K562 (cell line): ENCODE measurements around the gene ERCC1. TPM values are rescaled to one million over a fixed set of nuclear protein-coding genes. Genes with fewer than 3 reads are reported as not detected.
"Not testable (repeated sequence)": the region's sequence is repeated elsewhere in the genome, so short reads cannot be mapped to it uniquely, and the experiment has no call there.

Source experiments
- ATAC-seq: fragments of 200-7000 bp; cut with Tn5 transposase; 3 replicates; pipeline ENCODE4 v1.9.1; 2020; ENCODE audit warnings: moderate library complexity
- BruUV-seq: library from RNA; stranded (reverse); fragments of 400-500 nt; replicated peaks from 2 replicates; lab custom pipeline; 2021; lab: Mats Ljungman, UMichigan
- CTCF ChIA-PET: fragments of 300-600 bp; formaldehyde crosslinking; extraction: SDS; loops from one replicate; lab custom pipeline; 2021; ENCODE audit warnings: low intra/inter-chr PET ratio; lab: Yijun Ruan, JAX
- POLR2A ChIA-PET: fragments of 300-600, 350-650 bp; sonication (Branson Sonifier 250); formaldehyde crosslinking; extraction: SDS; loops from one replicate; lab custom pipeline; 2021; ENCODE audit warnings: antibody characterized with exemption, inconsistent platforms; lab: Yijun Ruan, JAX
- DNase-seq, 4 experiments: peaks; one replicate each; pipeline versions ENCODE4 v3.0.0 to v3.0.0-alpha.2; 2011 to 2018; ENCODE audit warnings: low spot score in 3 of 4, mixed read lengths in 3 of 4; ENCODE audit errors: extremely low read depth in 1 of 4
- FAIRE-seq: peaks from 2 replicates; lab custom pipeline; 2011; peaks lifted over from hg19 to GRCh38; lab: Jason Lieb, UNC
- H2AFZ ChIP-seq: 2 replicates; pipeline ENCODE4 v1.6.0; 2011; ENCODE audit warnings: low read depth, low read length, control low read depth, inconsistent platforms
- H3K27ac ChIP-seq: fragments of 200-600 bp; 3 replicates; pipeline ENCODE4 v1.8.0; 2011; ENCODE audit warnings: low read depth, mild to moderate bottlenecking, control low read depth, inconsistent platforms, low read length, moderate library complexity, mixed read lengths; ENCODE audit errors: extremely low read depth
- H3K27me3 ChIP-seq, 2 experiments: fragments of 300-600 bp in 1 of 2; 2 replicates in 1 of 2; 3 replicates in 1 of 2; pipeline versions ENCODE4 v1.6.0 to v1.8.0; 2011; ENCODE audit warnings: inconsistent platforms in 2 of 2, low read length in 2 of 2, mild to moderate bottlenecking in 1 of 2, mixed read lengths in 1 of 2, moderate library complexity in 1 of 2; ENCODE audit not compliant: control insufficient read depth in 2 of 2, insufficient read depth in 2 of 2
- H3K36me3 ChIP-seq: fragments of 300-600 bp; 3 replicates; pipeline ENCODE4 v1.8.0; 2011; ENCODE audit warnings: mild to moderate bottlenecking, low read length, inconsistent platforms; ENCODE audit not compliant: control insufficient read depth, insufficient read depth
- H3K4me1 ChIP-seq, 2 experiments: fragments of 200-600 bp in 1 of 2; replicated peaks in 1 of 2; 2 replicates in 1 of 2; 3 replicates in 1 of 2; pipeline versions ENCODE4 v1.5.1 to v1.8.0; 2011; ENCODE audit warnings: inconsistent platforms in 2 of 2, low read length in 2 of 2, mild to moderate bottlenecking in 1 of 2, mixed read lengths in 1 of 2, moderate library complexity in 1 of 2; ENCODE audit not compliant: control insufficient read depth in 2 of 2, insufficient read depth in 2 of 2
- H3K4me2 ChIP-seq: 2 replicates; pipeline ENCODE4 v1.6.1; 2011; ENCODE audit warnings: low read length, control low read depth, inconsistent platforms, mixed read lengths; ENCODE audit not compliant: insufficient read depth
- H3K4me3 ChIP-seq: fragments of 200-600 bp; sonication (generic), shearing (Covaris generic); 2 replicates; pipeline ENCODE4 v1.5.1; 2016; ENCODE audit warnings: control low read depth, inconsistent platforms
- H3K79me2 ChIP-seq: fragments of 200-600 bp; 3 replicates; pipeline ENCODE4 v1.8.0; 2011; ENCODE audit warnings: low read length, inconsistent platforms; ENCODE audit not compliant: control insufficient read depth, insufficient read depth
- H3K9ac ChIP-seq, 2 experiments: 2 replicates each; pipeline versions ENCODE4 v1.6.0 to v1.6.1; 2011; ENCODE audit warnings: low read depth in 2 of 2, low read length in 2 of 2, control low read depth in 1 of 2, inconsistent platforms in 1 of 2, mild to moderate bottlenecking in 1 of 2, mixed read lengths in 1 of 2; ENCODE audit not compliant: insufficient read depth in 1 of 2
- H3K9me1 ChIP-seq: one replicate; pipeline ENCODE4 v1.6.0; 2011; ENCODE audit warnings: inconsistent platforms, mild to moderate bottlenecking, low read length, moderate library complexity; ENCODE audit not compliant: control insufficient read depth, insufficient read depth
- H3K9me3 ChIP-seq: replicated peaks from 2 replicates; pipeline ENCODE4 v1.5.1; 2011; ENCODE audit warnings: low read depth, low read length, inconsistent platforms; ENCODE audit not compliant: control insufficient read depth, insufficient read depth
- H4K20me1 ChIP-seq: replicated peaks from 2 replicates; pipeline ENCODE4 v1.6.1; 2011; ENCODE audit warnings: low read length, inconsistent platforms, mixed read lengths; ENCODE audit not compliant: control insufficient read depth, insufficient read depth
- ATF7 ChIP-seq: fragments of 450-650 bp; IDR thresholded peaks from 2 replicates; pipeline ENCODE4 v1.7.1; 2014; ENCODE audit warnings: mild to moderate bottlenecking, moderate library complexity
- FOSL1 ChIP-seq: fragments of 200-800 bp; sonication (Bioruptor generic); conservative IDR thresholded peaks from 2 replicates; pipeline ENCODE4 v1.6.1; 2016; ENCODE audit warnings: missing genetic modification characterization, missing compliant biosample characterization
- NR2F6 ChIP-seq: fragments of 450-650 bp; formaldehyde crosslinking; IDR thresholded peaks from 2 replicates; pipeline ENCODE4 v1.4.0; 2020; ENCODE audit warnings: mild to moderate bottlenecking
- POLR2A ChIP-seq: fragments of 450-650 bp; conservative IDR thresholded peaks from 2 replicates; pipeline ENCODE4 v1.6.1; 2016
- POLR2G ChIP-seq: fragments of 200-400 bp; formaldehyde crosslinking; IDR thresholded peaks from 2 replicates; pipeline ENCODE4 v1.6.1; 2017; ENCODE audit warnings: low read depth, mild to moderate bottlenecking, antibody characterized with exemption, low read length, moderate library complexity
- ZNF274 ChIP-seq: IDR thresholded peaks from 2 replicates; pipeline ENCODE4 v1.6.1; 2011; ENCODE audit warnings: low read depth, mild to moderate bottlenecking, low read length, moderate library complexity, borderline replicate concordance
- WGBS: fragments of 100-300 bp; shearing (Covaris generic); methylation state at CpG from one replicate; pipeline ENCODE4 v1.1.6; 2016; ENCODE audit warnings: low coverage, mixed read lengths; ENCODE audit not compliant: insufficient coverage; ENCODE audit errors: missing lambda C conversion rate; 5-methylcytosine and 5-hydroxymethylcytosine counted together
- in situ Hi-C: fragments of 300-500 bp; cut with MboI; formaldehyde crosslinking; loops from 4 replicates; pipeline ENCODE4 v1.15.0; 2018; ENCODE audit warnings: inconsistent platforms, mixed read lengths
- intact Hi-C: fragments of 100-400 bp; cut with micrococcal nuclease; formaldehyde crosslinking; loops from 2 replicates; pipeline ENCODE4 v1.14.2; 2022
- polyA plus RNA-seq, 8 experiments: library from polyadenylated mRNA; depleted of rRNA in 4 of 8; stranded (reverse) in 5 of 8; unstranded in 3 of 8; fragments of >200 nt; fragmentation: Nextera tagmentation in 2 of 8; fragmentation: Illumina TruSeq in 1 of 8; extraction: Ambion mirVana in 2 of 8; extraction: Trizol in 1 of 8; gene quantifications; 2 replicates each; pipeline versions ENCODE4 v1.2.1 to v1.2.3, GENCODE V29; 2011 to 2014; ENCODE audit warnings: inconsistent platforms in 1 of 8, missing spikeins in 1 of 8
- total RNA-seq, 7 experiments: library from RNA; depleted of rRNA in 6 of 7; stranded (reverse); fragments of >200 nt in 6 of 7; fragmentation: Illumina TruSeq in 2 of 7; extraction: Trizol in 2 of 7; gene quantifications; 2 replicates each; pipeline versions ENCODE4 v1.2.1 to v1.2.3, GENCODE V29; 2011 to 2021; ENCODE audit warnings: low replicate concordance in 1 of 7

The ERCC1 gene
- total and polyA plus RNA-seq, 9 of the 15 experiments (the other 6 are each of a cell fraction or from before 2014, with no cell fraction given): 9.3 to 92.6 (median 60.0) TPM

DNA sequence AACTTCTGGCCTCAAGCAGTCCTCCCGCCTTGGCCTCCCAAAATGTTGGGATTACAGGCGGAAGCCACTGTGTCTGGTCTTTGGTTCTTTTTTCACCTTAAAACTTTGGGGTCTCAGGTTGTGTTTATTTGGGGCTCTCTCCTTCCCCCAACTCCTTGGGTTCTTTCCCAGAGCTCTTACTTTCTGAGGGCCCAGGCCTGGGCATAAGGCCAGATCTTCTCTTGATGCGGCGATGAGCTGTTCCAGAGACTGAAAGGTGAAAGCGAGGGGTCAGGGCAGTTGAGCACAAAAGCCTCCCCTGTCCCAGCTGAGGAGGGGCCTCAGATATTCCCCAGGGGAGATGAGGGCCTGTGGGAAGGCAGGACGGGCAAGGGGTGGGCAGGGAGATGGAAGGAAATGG is 10.2 kb downstream of the ERCC1 start:
- POLR2A ChIA-PET: interaction anchor here (1.3 kb wide), 1 partner anchor 11 kb away, joined by 3 read pairs; no protein-coding TSS in a partner anchor
- Histone ChIP-seq H3K9me1 (no peaks in the 10 kb centered on the region), H4K20me1 (no peaks in the 10 kb centered on the region), H3K27me3 (no peaks in the 10 kb centered on the region), H3K9ac (peak overlapping the region in 1 of 2 experiments; percentile 64; a peak in 1 of 4 replicates), H3K4me2 (no peak overlapping the region), H3K36me3 (peaks cover 70% of the 10 kb centered on the region; the same call in 2 of the 3 replicates), H2AFZ (no peak overlapping the region), H3K4me1 (peaks cover 2 to 23% of the 10 kb centered on the region in 2 experiments; a peak in 4 of 5 replicates), H3K4me3 (no peak overlapping the region), H3K9me3 (no peaks in the 10 kb centered on the region), H3K79me2 (peaks cover 11% of the 10 kb centered on the region; the same call in 2 of the 3 replicates), H3K27ac (no peak overlapping the region)
- CTCF ChIA-PET: no interaction called here
- WGBS: 84% methylated on average over 6 of the region's 6 CpGs
- FAIRE-seq (no peak), DNase-seq (no peak), ATAC-seq (no peak)
- in situ Hi-C loops: no loop called here
- BruUV-seq: no TSS peak
- intact Hi-C loops: no loop called here
- TF ChIP-seq ATF7 (no peak), FOSL1 (tag) (no peak), ZNF274 (no peak), NR2F6 (CRISPR knock-in tag) (no peak)

DNA sequence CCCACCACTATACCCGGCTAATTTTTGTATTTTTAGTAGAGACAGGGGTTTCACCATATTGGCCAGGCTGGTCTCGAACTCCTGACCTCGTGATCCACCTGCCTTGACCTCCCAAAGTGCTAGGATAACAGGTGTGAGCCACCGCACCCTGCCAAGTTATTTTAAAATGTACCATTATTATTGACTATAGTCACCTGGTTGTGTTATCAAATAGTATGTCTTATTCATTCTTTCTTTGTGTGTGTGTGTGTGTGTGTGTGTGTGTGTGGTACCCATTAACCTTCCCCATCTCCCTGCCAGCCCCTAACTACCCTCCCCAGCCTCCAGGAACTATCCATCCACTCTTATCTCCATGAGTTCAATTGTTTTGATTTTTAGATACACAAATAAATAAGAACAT is 13.4 kb downstream of the ERCC1 start:
- H3K9me3 ChIP-seq, BruUV-seq, POLR2A ChIA-PET, H3K9ac ChIP-seq, in situ Hi-C loops, H3K27ac ChIP-seq, H3K4me2 ChIP-seq, H3K9me1 ChIP-seq, FAIRE-seq, DNase-seq, H3K4me3 ChIP-seq, H4K20me1 ChIP-seq, H3K27me3 ChIP-seq, intact Hi-C loops, H2AFZ ChIP-seq, ATAC-seq, CTCF ChIA-PET: not testable (repeated sequence)
- Histone ChIP-seq H3K4me1 (peaks cover 0 to 34% of the 10 kb centered on the region in 2 experiments; a peak in 2 of 5 replicates), H3K79me2 (peaks cover 29% of the 10 kb centered on the region), H3K36me3 (peaks cover 52% of the 10 kb centered on the region; the same call in 2 of the 3 replicates)
- 95% methylated on average over 4 of the region's 4 CpGs for WGBS
- TF ChIP-seq POLR2G (0 out of 2 replicates have a peak, but pooled peaks have one; percentile 13), POLR2A (peak; percentile 58)
